ENCODE results near the gene CNTN1.
A peak's percentile ranks its signal among the peaks of the same experiment; 100 is the strongest.

The CNTN1 gene

GRCh38 chr12:40837891-40838429 lies 145.7 kb downstream of the CNTN1 start:
- no peak for DNase-seq (ENCODE audit: low spot score)

GRCh38 chr12:40843495-40843894 lies 151.3 kb downstream of the CNTN1 start:
- DNase-seq (ENCODE audit: low spot score) = no peak

GRCh38 chr12:40853221-40853620 lies 161.0 kb downstream of the CNTN1 start:
- DNase-seq (ENCODE audit: low spot score) = no peak

GRCh38 chr12:40854604-40855003 lies 162.4 kb downstream of the CNTN1 start:
- DNase-seq (ENCODE audit: low spot score) = no peak

- DNase-seq (ENCODE audit: low spot score) = no peak
Observed at GRCh38 chr12:40864891-40865290, 172.7 kb downstream of the CNTN1 start.

- DNase-seq (ENCODE audit: low spot score) = no peak
Observed at GRCh38 chr12:40870981-40871380, 178.7 kb downstream of the CNTN1 start.

GRCh38 chr12:40874868-40875267 lies 182.6 kb downstream of the CNTN1 start:
- DNase-seq (ENCODE audit: low spot score) = no peak

- no peak for DNase-seq (ENCODE audit: low spot score)
Observed at GRCh38 chr12:40889329-40889728, 197.1 kb downstream of the CNTN1 start.

- no peak for DNase-seq (ENCODE audit: low spot score)
Observed at GRCh38 chr12:40892528-40892927, 200.3 kb downstream of the CNTN1 start.

- no peak for DNase-seq (ENCODE audit: low spot score)
Observed at GRCh38 chr12:40898505-40898904, 206.3 kb downstream of the CNTN1 start.

- DNase-seq (ENCODE audit: low spot score) = no peak
Observed at GRCh38 chr12:40903040-40903439, 210.8 kb downstream of the CNTN1 start.

- no peak for DNase-seq (ENCODE audit: low spot score)
Observed at GRCh38 chr12:40907115-40907527, 214.9 kb downstream of the CNTN1 start.

- no peak for DNase-seq (ENCODE audit: low spot score)
Observed at GRCh38 chr12:40911676-40912075, 219.4 kb downstream of the CNTN1 start.

- no peak for DNase-seq (ENCODE audit: low spot score)
Observed at GRCh38 chr12:40915172-40915571, 222.9 kb downstream of the CNTN1 start.

GRCh38 chr12:40917561-40917960 lies 225.3 kb downstream of the CNTN1 start:
- no peak for DNase-seq (ENCODE audit: low spot score)

GRCh38 chr12:40921563-40922163 lies 229.4 kb downstream of the CNTN1 start:
- peak; percentile 52 for DNase-seq (ENCODE audit: low spot score)

GRCh38 chr12:40937891-40938290 lies 245.7 kb downstream of the CNTN1 start:
- DNase-seq (ENCODE audit: low spot score) = no peak

- DNase-seq (ENCODE audit: low spot score) = no peak
Observed at GRCh38 chr12:40942326-40942725, 250.1 kb downstream of the CNTN1 start.

GRCh38 chr12:40945772-40946171 lies 253.5 kb downstream of the CNTN1 start:
- DNase-seq (ENCODE audit: low spot score) = no peak

- peak; percentile 51 for DNase-seq (ENCODE audit: low spot score)
Observed at GRCh38 chr12:40946612-40947194, 254.5 kb downstream of the CNTN1 start.

GRCh38 chr12:40947797-40948196 lies 255.6 kb downstream of the CNTN1 start:
- no peak for DNase-seq (ENCODE audit: low spot score)

- DNase-seq (ENCODE audit: low spot score) = no peak
Observed at GRCh38 chr12:40953076-40953475, 260.8 kb downstream of the CNTN1 start.

GRCh38 chr12:40957417-40957816 lies 265.2 kb downstream of the CNTN1 start:
- DNase-seq (ENCODE audit: low spot score) = no peak

- no peak for DNase-seq (ENCODE audit: low spot score)
Observed at GRCh38 chr12:40959041-40959440, 266.8 kb downstream of the CNTN1 start.
